WTC11 (cell line): Measurements from ENCODE around the gene PPP1R3F. TPM values are rescaled to one million over a fixed set of nuclear protein-coding genes. Genes with fewer than 3 reads are reported as not detected.

Experiments
- ATAC-seq: fragments of 200-7000 bp; cut with Tn5 transposase; 2 replicates; pipeline ENCODE4 v1.10.0; 2021; ENCODE audit warnings: mild to moderate bottlenecking, moderate library complexity
- CTCF ChIA-PET: fragments of 300-600 bp; sonication (Branson Sonifier 250); formaldehyde crosslinking; loops from one replicate; lab custom pipeline; 2021; ENCODE audit warnings: antibody characterized with exemption; lab: Charles Lee
- POLR2A ChIA-PET: fragments of 350-600 bp; sonication (Branson Sonifier 250); formaldehyde crosslinking; loops from one replicate; lab custom pipeline; 2021; ENCODE audit warnings: antibody characterized with exemption; lab: Charles Lee
- DNase-seq: peaks from one replicate; pipeline ENCODE4 v3.0.0; 2021; ENCODE audit warnings: low spot score
- H3K27ac Mint-ChIP-seq: 2 replicates; pipeline ENCODE4 v1.8.0; 2021; ENCODE audit warnings: mixed read lengths
- H3K27me3 Mint-ChIP-seq: 2 replicates; pipeline ENCODE4 v1.8.0; 2021; ENCODE audit warnings: low read depth, mild to moderate bottlenecking, moderate library complexity, mixed read lengths
- H3K36me3 Mint-ChIP-seq: 2 replicates; pipeline ENCODE4 v1.8.0; 2021; ENCODE audit warnings: mixed read lengths
- H3K4me1 Mint-ChIP-seq: 2 replicates; pipeline ENCODE4 v1.8.0; 2022; ENCODE audit warnings: mixed read lengths
- H3K4me3 Mint-ChIP-seq: 2 replicates; pipeline ENCODE4 v1.8.0; 2021; ENCODE audit warnings: mild to moderate bottlenecking, moderate library complexity, mixed read lengths
- H3K9me3 Mint-ChIP-seq: 2 replicates; pipeline ENCODE4 v1.8.0; 2021; ENCODE audit warnings: mixed read lengths
- AR ChIP-seq: fragments of 250-450 bp; sonication (Bioruptor Pico); IDR thresholded peaks from 2 replicates; pipeline ENCODE4 v1.9.0; 2021; ENCODE audit warnings: mild to moderate bottlenecking
- ARID4B ChIP-seq: sonication (generic); formaldehyde crosslinking; IDR thresholded peaks from 2 replicates; pipeline ENCODE4 v1.8.0; 2023; ENCODE audit warnings: missing genetic modification reagents, mild to moderate bottlenecking, borderline replicate concordance
- CTCF ChIP-seq: fragments of 200-600 bp; IDR thresholded peaks from 2 replicates; pipeline ENCODE4 v1.8.0; 2022; ENCODE audit warnings: antibody characterized with exemption
- ESRRA ChIP-seq: sonication (generic); formaldehyde crosslinking; IDR thresholded peaks from 2 replicates; pipeline ENCODE4 v1.8.1; 2022; ENCODE audit warnings: mild to moderate bottlenecking, missing genetic modification reagents, borderline replicate concordance
- GRHL2 ChIP-seq: fragments of 250-450 bp; sonication (Bioruptor Pico); IDR thresholded peaks from 2 replicates; pipeline ENCODE4 v1.8.0; 2022; ENCODE audit warnings: mild to moderate bottlenecking, moderate library complexity; ENCODE audit not compliant: insufficient replicate concordance, severe bottlenecking
- GTF2I ChIP-seq: fragments of 250-450 bp; sonication (Bioruptor Pico); conservative IDR thresholded peaks from 2 replicates; pipeline ENCODE4 v1.4.0; 2021; ENCODE audit warnings: mild to moderate bottlenecking
- OVOL2 ChIP-seq: fragments of 250-450 bp; sonication (Bioruptor Pico); IDR thresholded peaks from 2 replicates; pipeline ENCODE4 v1.9.0; 2021; ENCODE audit warnings: mild to moderate bottlenecking, borderline replicate concordance
- PRDM15 ChIP-seq: sonication (generic); formaldehyde crosslinking; IDR thresholded peaks from 2 replicates; pipeline ENCODE4 v1.8.0; 2022; ENCODE audit warnings: missing genetic modification reagents
- PRRX2 ChIP-seq: fragments of 250-450 bp; sonication (Bioruptor Pico); IDR thresholded peaks from 2 replicates; pipeline ENCODE4 v1.8.0; 2021; ENCODE audit warnings: mild to moderate bottlenecking
- TP53 ChIP-seq: sonication (generic); formaldehyde crosslinking; IDR thresholded peaks from 2 replicates; pipeline ENCODE4 v1.8.1; 2023; ENCODE audit warnings: mild to moderate bottlenecking, missing genetic modification reagents
- ZBTB21 ChIP-seq: sonication (generic); formaldehyde crosslinking; IDR thresholded peaks from 2 replicates; pipeline ENCODE4 v1.8.1; 2023; ENCODE audit warnings: mild to moderate bottlenecking, missing genetic modification reagents, borderline replicate concordance
- ZMAT4 ChIP-seq: fragments of 250-450 bp; sonication (Bioruptor Pico); IDR thresholded peaks from 2 replicates; pipeline ENCODE4 v1.9.0; 2021; ENCODE audit warnings: mild to moderate bottlenecking
- ZNF232 ChIP-seq: sonication (generic); formaldehyde crosslinking; IDR thresholded peaks from 2 replicates; pipeline ENCODE4 v1.8.0; 2022; ENCODE audit warnings: mild to moderate bottlenecking, missing genetic modification reagents
- ZNF396 ChIP-seq: fragments of 250-450 bp; sonication (Bioruptor Pico); IDR thresholded peaks from 2 replicates; pipeline ENCODE4 v1.8.0; 2021; ENCODE audit warnings: mild to moderate bottlenecking, moderate library complexity, borderline replicate concordance
- ZNF671 ChIP-seq: fragments of 250-450 bp; sonication (Bioruptor Pico); IDR thresholded peaks from 2 replicates; pipeline ENCODE4 v1.8.0; 2021; ENCODE audit warnings: mild to moderate bottlenecking
- total RNA-seq: library from RNA; stranded (reverse); gene quantifications from 3 replicates; pipeline ENCODE4 v1.2.3, GENCODE V29; 2021

Gene PPP1R3F
- total RNA-seq, 1 experiment from 2014 or later = 7.0 TPM

GRCh38 chrX:49290215-49290614 is 20.6 kb downstream of the PPP1R3F start:
- ChIA-PET CTCF (no interaction called here), POLR2A (no interaction called here)
- peaks cover 3% of the 10 kb centered on the region for H3K4me1 Mint-ChIP-seq
- H3K27ac Mint-ChIP-seq = no peak overlapping the region
- no peak for DNase-seq
- TF ChIP-seq GRHL2 (CRISPR knock-in tag) (no peak), TP53 (CRISPR knock-in tag) (no peak), PRRX2 (CRISPR knock-in tag) (no peak)
- H3K4me3 Mint-ChIP-seq = no peak overlapping the region
- ATAC-seq = no peak
- no peaks in the 10 kb centered on the region for H3K36me3 Mint-ChIP-seq
- no peaks in the 10 kb centered on the region for H3K9me3 Mint-ChIP-seq
- H3K27me3 Mint-ChIP-seq = no peaks in the 10 kb centered on the region

- ATAC-seq (peak; percentile 93), DNase-seq (peak; percentile 78)
- POLR2A ChIA-PET = interaction anchor here (0.5 kb wide), 1 partner anchor 545 kb away, joined by 3 read pairs; no protein-coding TSS in a partner anchor
- Mint-ChIP-seq H3K9me3 (no peaks in the 10 kb centered on the region), H3K4me1 (peaks cover 3% of the 10 kb centered on the region)
- TF ChIP-seq AR (CRISPR knock-in tag) (no peak), CTCF (peak; percentile 44)
- TF ChIP-seq, all 79 proteins: peak for 1
- Mint-ChIP-seq H3K27ac (peak overlapping the region; percentile 73; the same call in 1 of the 2 replicates), H3K36me3 (no peaks in the 10 kb centered on the region), H3K27me3 (no peaks in the 10 kb centered on the region), H3K4me3 (no peak overlapping the region)
- CTCF ChIA-PET = interaction anchor here (0.6 to 2.1 kb wide), 12 partner anchors 15 to 470 kb away, joined by 3 to 10 read pairs (median 4); no protein-coding TSS in a partner anchor
Observed at GRCh38 chrX:49291615-49292337, 22.2 kb downstream of the PPP1R3F start.

GRCh38 chrX:49292400-49293362 is 23.1 kb downstream of the PPP1R3F start:
- DNase-seq (no peak), ATAC-seq (peak; percentile 17)
- Mint-ChIP-seq H3K9me3 (no peaks in the 10 kb centered on the region), H3K36me3 (no peaks in the 10 kb centered on the region), H3K4me1 (peaks cover 3% of the 10 kb centered on the region), H3K27me3 (no peaks in the 10 kb centered on the region), H3K27ac (no peak overlapping the region), H3K4me3 (no peak overlapping the region)
- POLR2A ChIA-PET = interaction anchor here (0.5 kb wide), 1 partner anchor 546 kb away, joined by 3 read pairs; no protein-coding TSS in a partner anchor
- CTCF ChIA-PET = interaction anchor here (0.6 to 2.1 kb wide), 11 partner anchors 14 to 469 kb away, joined by 3 to 10 read pairs (median 4); no protein-coding TSS in a partner anchor
- TF ChIP-seq ZNF232 (CRISPR knock-in tag) (no peak), OVOL2 (CRISPR knock-in tag) (no peak), ESRRA (CRISPR knock-in tag) (no peak), GTF2I (no peak), ZNF671 (no peak), PRDM15 (CRISPR knock-in tag) (no peak), ZNF396 (CRISPR knock-in tag) (no peak), ARID4B (CRISPR knock-in tag) (no peak), ZMAT4 (CRISPR knock-in tag) (no peak), ZBTB21 (CRISPR knock-in tag) (no peak)
